Measurements from ENCODE around the gene TIMELESS. TPM values are rescaled to one million over a fixed set of nuclear protein-coding genes. Genes with fewer than 3 reads are reported as not detected.
"Not testable (repeated sequence)": the region's sequence is repeated elsewhere in the genome, so short reads cannot be mapped to it uniquely, and the experiment has no call there.

The TIMELESS gene
- total and polyA plus RNA-seq, 5 donors from 2014 or later, result 2.8 to 7.3 (median 5.1) TPM

DNA sequence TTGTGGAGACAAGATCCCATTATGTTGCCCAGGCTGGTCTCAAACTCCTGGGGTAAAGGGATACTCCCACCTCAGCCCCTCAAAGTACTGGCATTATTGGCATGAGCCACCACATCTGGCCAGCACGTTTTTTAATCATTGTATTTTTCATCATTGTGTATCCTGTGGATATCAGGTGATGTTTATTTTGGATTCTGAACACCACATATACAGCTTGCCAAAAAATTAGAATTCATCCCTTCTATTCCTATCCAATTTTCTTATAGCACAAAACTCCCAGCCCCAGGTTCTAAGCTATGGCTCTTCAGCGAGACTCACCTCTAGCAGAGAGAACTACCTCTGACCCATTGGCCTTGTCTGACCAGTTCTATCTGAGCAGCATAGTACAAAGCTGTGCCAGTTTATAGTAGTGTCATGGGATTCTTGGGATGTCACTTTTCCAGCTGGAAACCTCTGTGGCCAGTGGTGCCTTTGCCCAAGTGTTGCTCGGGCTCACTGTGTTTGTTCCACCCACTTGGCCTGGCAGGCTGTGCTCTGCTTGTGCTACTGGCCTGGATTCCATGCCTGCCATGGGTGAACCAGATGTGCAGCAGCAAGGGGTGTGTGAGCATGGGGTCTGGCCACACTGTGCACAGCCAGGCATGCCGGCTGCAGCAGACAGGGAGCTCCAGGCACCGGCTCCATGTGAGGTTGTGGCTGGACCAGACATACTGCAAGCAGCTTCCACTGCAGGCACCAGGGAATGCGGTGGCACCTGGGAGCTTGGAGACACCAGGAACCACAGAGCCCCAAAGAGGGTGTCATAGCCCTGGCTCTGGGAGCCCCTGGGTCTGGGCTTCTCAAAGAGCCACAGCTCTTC, 37.2 kb downstream of the TIMELESS start:
- no peaks in the 10 kb centered on the region for H3K4me1 ChIP-seq (ENCODE audit: control insufficient read depth, insufficient read depth, low read length, poor library complexity, severe bottlenecking)
- H3K9me3 ChIP-seq (ENCODE audit: control insufficient read depth in 2 of 2, low read length in 2 of 2), result no peaks in the 10 kb centered on the region
- no peak for DNase-seq
- ATAC-seq (ENCODE audit: low read depth in 2 of 2), result no peak
- Mint-ChIP-seq H3K36me3 (peaks cover 2% of the 10 kb centered on the region), H3K27me3 (no peaks in the 10 kb centered on the region), H3K27ac (no peak overlapping the region), H3K9me3 (no peaks in the 10 kb centered on the region), H3K4me3 (no peak overlapping the region), H3K4me1 (peaks cover 0 to 9% (median 0%) of the 10 kb centered on the region in 4 donors)
- no peaks in the 10 kb centered on the region for H3K36me3 ChIP-seq (ENCODE audit: control insufficient read depth, insufficient read depth, low read length)
- H3K27me3 ChIP-seq (ENCODE audit: control insufficient read depth, insufficient read depth, low read length), result no peaks in the 10 kb centered on the region
- no peak overlapping the region for H3K27ac ChIP-seq (ENCODE audit: insufficient read depth, low read length, poor library complexity, severe bottlenecking)
- no peak overlapping the region for H3K4me3 ChIP-seq (ENCODE audit: low read depth, low read length)

DNA sequence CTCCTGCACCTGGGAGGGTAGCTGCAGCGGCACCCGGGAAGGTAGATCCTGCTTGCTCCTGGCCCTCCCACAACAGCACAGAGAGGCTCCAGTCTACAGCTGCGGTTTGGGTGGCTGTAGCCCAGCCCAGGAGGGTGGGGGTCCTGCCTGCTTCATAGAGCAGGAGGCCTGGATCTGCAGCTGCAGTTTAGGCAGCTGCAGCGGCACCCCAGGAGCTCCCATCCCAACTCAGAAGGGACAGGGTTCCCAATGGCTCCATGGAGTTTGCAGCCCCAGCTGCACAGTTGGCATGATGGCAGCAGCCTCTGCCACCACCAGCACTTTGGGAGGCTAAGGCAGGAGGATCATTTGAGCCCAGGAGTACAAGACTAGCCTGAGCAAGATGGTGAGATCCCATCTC, 38.5 kb downstream of the TIMELESS start:
- DNase-seq (no peak), ATAC-seq (ENCODE audit: low read depth in 2 of 2) (no peak)
- Histone ChIP-seq H3K36me3 (ENCODE audit: control insufficient read depth, insufficient read depth, low read length) (no peaks in the 10 kb centered on the region), H3K4me3 (ENCODE audit: low read depth, low read length) (no peak overlapping the region), H3K9me3 (ENCODE audit: control insufficient read depth in 2 of 2, low read length in 2 of 2) (no peaks in the 10 kb centered on the region), H3K27me3 (ENCODE audit: control insufficient read depth, insufficient read depth, low read length) (no peaks in the 10 kb centered on the region), H3K4me1 (ENCODE audit: control insufficient read depth, insufficient read depth, low read length, poor library complexity, severe bottlenecking) (no peaks in the 10 kb centered on the region), H3K27ac (ENCODE audit: insufficient read depth, low read length, poor library complexity, severe bottlenecking) (no peak overlapping the region)
- Mint-ChIP-seq H3K36me3 (no peaks in the 10 kb centered on the region), H3K9me3 (no peaks in the 10 kb centered on the region), H3K27me3 (no peaks in the 10 kb centered on the region), H3K4me1 (peaks cover 0 to 9% (median 0%) of the 10 kb centered on the region in 4 donors), H3K27ac (no peak overlapping the region), H3K4me3 (no peak overlapping the region)

DNA sequence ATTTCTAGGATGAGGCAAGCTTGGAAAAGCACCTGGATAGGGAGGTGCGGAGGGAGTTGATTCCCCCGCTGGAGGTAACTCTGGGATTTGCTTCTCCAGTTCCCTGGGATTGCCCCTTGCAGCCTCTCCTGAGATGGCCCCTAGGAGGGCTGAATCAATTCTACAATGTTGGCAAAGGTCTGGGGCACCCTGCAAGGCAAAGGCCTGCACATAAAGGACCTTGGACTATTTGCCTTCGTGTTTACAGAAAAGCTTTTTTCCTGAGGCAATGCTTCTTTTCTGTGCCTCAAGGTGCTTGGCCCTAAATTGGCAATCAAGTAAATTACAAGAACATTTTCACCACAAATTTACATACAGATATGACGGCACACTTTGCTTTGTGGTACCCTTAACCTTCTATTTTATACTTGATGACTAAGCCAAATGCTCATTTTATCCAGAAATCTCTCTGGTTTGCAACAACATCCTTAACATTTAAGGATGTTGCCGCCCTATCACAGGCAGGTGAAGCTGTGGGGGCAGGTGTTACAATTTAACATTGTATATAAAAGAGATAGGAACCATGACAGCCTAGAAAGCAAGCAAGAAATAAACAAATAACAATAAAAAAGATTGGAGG, 40.3 kb downstream of the TIMELESS start:
- Mint-ChIP-seq H3K4me3 (no peak overlapping the region), H3K27ac (no peak overlapping the region), H3K36me3 (no peaks in the 10 kb centered on the region), H3K9me3 (no peaks in the 10 kb centered on the region), H3K4me1 (peaks cover 0 to 9% (median 0%) of the 10 kb centered on the region in 4 donors), H3K27me3 (no peaks in the 10 kb centered on the region)
- Histone ChIP-seq H3K36me3 (ENCODE audit: control insufficient read depth, insufficient read depth, low read length) (no peaks in the 10 kb centered on the region), H3K27me3 (ENCODE audit: control insufficient read depth, insufficient read depth, low read length) (no peaks in the 10 kb centered on the region), H3K9me3 (ENCODE audit: control insufficient read depth in 2 of 2, low read length in 2 of 2) (no peaks in the 10 kb centered on the region), H3K4me3 (ENCODE audit: low read depth, low read length) (no peak overlapping the region), H3K4me1 (ENCODE audit: control insufficient read depth, insufficient read depth, low read length, poor library complexity, severe bottlenecking) (no peaks in the 10 kb centered on the region), H3K27ac (ENCODE audit: insufficient read depth, low read length, poor library complexity, severe bottlenecking) (no peak overlapping the region)
- peak; percentile 63 to 65 for ATAC-seq (ENCODE audit: low read depth in 2 of 2)
- DNase-seq, result peak in 2 of 3 donors; percentile 8 to 67

DNA sequence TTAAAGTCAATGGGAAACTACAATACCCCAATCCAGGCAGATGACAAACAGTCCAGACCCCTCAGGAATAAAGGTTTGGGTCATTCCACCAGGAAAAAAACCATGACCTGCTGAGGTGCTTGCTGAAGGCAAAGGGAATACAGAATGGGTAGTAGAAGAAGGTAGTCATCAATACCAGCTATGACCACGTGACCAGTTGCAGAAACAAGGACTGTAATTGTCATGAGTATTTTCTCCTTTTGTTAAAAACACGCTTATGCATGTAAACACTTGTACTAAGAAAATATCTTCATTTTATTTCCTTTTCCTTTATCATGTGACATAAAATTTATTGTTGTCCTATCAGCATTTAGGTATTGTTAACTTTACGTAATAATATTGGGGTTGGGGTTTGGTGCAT, 45.0 kb downstream of the TIMELESS start:
- H3K4me1 Mint-ChIP-seq; H3K27me3 Mint-ChIP-seq; H3K9me3 Mint-ChIP-seq; DNase-seq; H3K4me3 Mint-ChIP-seq; H3K27ac ChIP-seq (ENCODE audit: insufficient read depth, low read length, poor library complexity, severe bottlenecking); H3K4me1 ChIP-seq (ENCODE audit: control insufficient read depth, insufficient read depth, low read length, poor library complexity, severe bottlenecking); H3K27me3 ChIP-seq (ENCODE audit: control insufficient read depth, insufficient read depth, low read length); H3K27ac Mint-ChIP-seq; H3K4me3 ChIP-seq (ENCODE audit: low read depth, low read length); H3K36me3 ChIP-seq (ENCODE audit: control insufficient read depth, insufficient read depth, low read length); H3K36me3 Mint-ChIP-seq; H3K9me3 ChIP-seq (ENCODE audit: control insufficient read depth in 2 of 2, low read length in 2 of 2); ATAC-seq (ENCODE audit: low read depth in 2 of 2): not testable (repeated sequence)

DNA sequence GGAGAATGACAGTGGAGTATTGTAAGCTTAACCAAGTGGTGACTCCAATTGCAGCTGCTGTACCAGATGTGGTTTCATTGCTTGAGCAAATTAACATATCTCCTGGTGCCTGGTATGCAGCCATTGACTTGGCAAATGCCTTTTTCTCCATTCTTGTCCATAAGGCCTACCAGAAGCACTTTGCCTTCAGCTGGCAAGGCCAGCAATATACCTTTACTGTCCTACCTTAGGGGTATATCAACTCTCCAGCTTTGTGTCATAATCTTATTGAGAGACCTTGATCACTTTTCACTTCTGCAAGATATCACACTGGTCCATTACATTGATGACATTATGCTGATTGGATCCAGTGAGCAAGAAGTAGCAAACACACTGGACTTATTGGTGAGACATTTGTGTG, 47.6 kb downstream of the TIMELESS start:
- not testable (repeated sequence) for H3K27ac ChIP-seq (ENCODE audit: insufficient read depth, low read length, poor library complexity, severe bottlenecking); H3K4me1 Mint-ChIP-seq; H3K4me3 ChIP-seq (ENCODE audit: low read depth, low read length); DNase-seq; H3K27me3 Mint-ChIP-seq; H3K9me3 ChIP-seq (ENCODE audit: control insufficient read depth in 2 of 2, low read length in 2 of 2); H3K4me3 Mint-ChIP-seq; H3K36me3 Mint-ChIP-seq; H3K4me1 ChIP-seq (ENCODE audit: control insufficient read depth, insufficient read depth, low read length, poor library complexity, severe bottlenecking); H3K27ac Mint-ChIP-seq; ATAC-seq (ENCODE audit: low read depth in 2 of 2); H3K36me3 ChIP-seq (ENCODE audit: control insufficient read depth, insufficient read depth, low read length); H3K27me3 ChIP-seq (ENCODE audit: control insufficient read depth, insufficient read depth, low read length)
- peaks cover 0 to 19% (median 2%) of the 10 kb centered on the region in 7 donors for H3K9me3 Mint-ChIP-seq

DNA sequence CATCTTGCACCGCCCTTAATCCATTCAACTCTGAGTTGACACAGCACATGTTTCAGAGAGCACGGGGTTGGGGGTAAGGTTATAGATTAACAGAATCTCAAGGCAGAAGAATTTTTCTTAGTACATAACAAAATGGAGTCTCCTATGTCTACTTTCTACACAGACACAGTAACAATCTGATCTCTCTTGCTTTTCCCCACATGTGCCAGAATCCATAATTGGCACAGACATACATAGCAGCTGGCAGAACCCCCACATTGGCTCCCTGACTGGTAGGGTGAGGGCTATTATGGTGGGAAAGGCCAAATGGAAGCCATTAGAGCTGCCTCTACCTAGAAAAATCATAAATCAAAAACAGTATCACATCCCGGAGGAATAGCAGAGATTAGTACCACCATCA, 48.1 kb downstream of the TIMELESS start:
- not testable (repeated sequence) for H3K27ac Mint-ChIP-seq; H3K27ac ChIP-seq (ENCODE audit: insufficient read depth, low read length, poor library complexity, severe bottlenecking); H3K36me3 ChIP-seq (ENCODE audit: control insufficient read depth, insufficient read depth, low read length); ATAC-seq (ENCODE audit: low read depth in 2 of 2); DNase-seq; H3K27me3 ChIP-seq (ENCODE audit: control insufficient read depth, insufficient read depth, low read length); H3K36me3 Mint-ChIP-seq; H3K27me3 Mint-ChIP-seq; H3K9me3 ChIP-seq (ENCODE audit: control insufficient read depth in 2 of 2, low read length in 2 of 2); H3K4me3 ChIP-seq (ENCODE audit: low read depth, low read length); H3K4me3 Mint-ChIP-seq; H3K4me1 ChIP-seq (ENCODE audit: control insufficient read depth, insufficient read depth, low read length, poor library complexity, severe bottlenecking); H3K4me1 Mint-ChIP-seq
- H3K9me3 Mint-ChIP-seq, result peaks cover 0 to 19% (median 2%) of the 10 kb centered on the region in 7 donors

DNA sequence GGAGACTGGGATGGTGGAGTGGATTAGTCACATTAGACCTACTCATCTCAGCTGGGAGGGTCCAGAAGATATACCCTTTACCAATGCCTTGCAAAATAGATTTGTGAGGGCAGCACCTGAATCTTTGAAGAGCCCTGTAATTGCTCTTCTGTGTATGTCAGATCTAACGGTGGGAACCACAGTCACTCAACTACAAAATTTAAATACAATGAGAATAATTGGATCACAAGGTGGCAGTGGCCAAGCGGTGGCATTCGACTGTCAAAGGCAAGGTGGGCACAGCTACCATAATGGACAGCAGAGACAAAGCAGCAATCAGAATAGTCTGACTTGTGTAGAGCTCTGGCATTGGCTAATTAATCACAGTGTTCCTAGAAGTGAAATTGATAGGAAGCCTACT, 49.8 kb downstream of the TIMELESS start:
- peaks cover 0 to 19% (median 2%) of the 10 kb centered on the region in 7 donors for H3K9me3 Mint-ChIP-seq
- not testable (repeated sequence) for H3K4me3 Mint-ChIP-seq, H3K36me3 Mint-ChIP-seq

DNA sequence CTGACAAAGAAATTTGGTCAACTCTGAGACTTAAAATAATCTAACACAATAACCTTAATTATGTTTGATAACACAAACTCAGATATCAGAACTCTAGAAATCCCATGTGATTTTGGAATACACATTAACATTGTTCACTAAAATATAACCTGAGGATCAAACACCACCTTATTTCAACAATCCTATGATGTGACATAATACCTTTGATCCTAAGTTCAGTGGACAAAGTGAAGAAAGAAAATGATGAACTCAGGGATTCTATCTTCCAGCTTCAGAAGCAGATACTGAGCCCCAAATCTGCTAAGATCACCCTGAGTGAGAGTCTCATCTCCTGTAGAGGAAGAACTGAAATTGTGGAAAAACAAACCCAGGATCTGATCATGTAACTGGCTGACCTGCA, 50.9 kb downstream of the TIMELESS start:
- Mint-ChIP-seq H3K4me1 (no peaks in the 10 kb centered on the region), H3K4me3 (no peak overlapping the region), H3K27ac (no peak overlapping the region), H3K27me3 (peaks cover 12% of the 10 kb centered on the region), H3K36me3 (peaks cover 9% of the 10 kb centered on the region), H3K9me3 (peaks cover 0 to 19% (median 2%) of the 10 kb centered on the region in 7 donors)
- Histone ChIP-seq H3K4me3 (ENCODE audit: low read depth, low read length) (no peak overlapping the region), H3K27ac (ENCODE audit: insufficient read depth, low read length, poor library complexity, severe bottlenecking) (no peak overlapping the region), H3K36me3 (ENCODE audit: control insufficient read depth, insufficient read depth, low read length) (no peaks in the 10 kb centered on the region), H3K4me1 (ENCODE audit: control insufficient read depth, insufficient read depth, low read length, poor library complexity, severe bottlenecking) (no peaks in the 10 kb centered on the region), H3K9me3 (ENCODE audit: control insufficient read depth in 2 of 2, low read length in 2 of 2) (no peaks in the 10 kb centered on the region), H3K27me3 (ENCODE audit: control insufficient read depth, insufficient read depth, low read length) (peaks cover 2% of the 10 kb centered on the region)
- ATAC-seq (ENCODE audit: low read depth in 2 of 2) (no peak), DNase-seq (no peak)

More for the DNA sequence above, 49.8 kb downstream of the TIMELESS start:
- not testable (repeated sequence) for DNase-seq; H3K27ac ChIP-seq (ENCODE audit: insufficient read depth, low read length, poor library complexity, severe bottlenecking); H3K4me1 Mint-ChIP-seq; ATAC-seq (ENCODE audit: low read depth in 2 of 2); H3K36me3 ChIP-seq (ENCODE audit: control insufficient read depth, insufficient read depth, low read length); H3K27ac Mint-ChIP-seq; H3K9me3 ChIP-seq (ENCODE audit: control insufficient read depth in 2 of 2, low read length in 2 of 2); H3K27me3 ChIP-seq (ENCODE audit: control insufficient read depth, insufficient read depth, low read length); H3K27me3 Mint-ChIP-seq; H3K4me1 ChIP-seq (ENCODE audit: control insufficient read depth, insufficient read depth, low read length, poor library complexity, severe bottlenecking); H3K4me3 ChIP-seq (ENCODE audit: low read depth, low read length)
